ENCODE data around the gene KIF1A.
"Not testable (repeated sequence)": the region's sequence is repeated elsewhere in the genome, so short reads cannot be mapped to it uniquely, and the experiment has no call there.

The KIF1A gene

DNA sequence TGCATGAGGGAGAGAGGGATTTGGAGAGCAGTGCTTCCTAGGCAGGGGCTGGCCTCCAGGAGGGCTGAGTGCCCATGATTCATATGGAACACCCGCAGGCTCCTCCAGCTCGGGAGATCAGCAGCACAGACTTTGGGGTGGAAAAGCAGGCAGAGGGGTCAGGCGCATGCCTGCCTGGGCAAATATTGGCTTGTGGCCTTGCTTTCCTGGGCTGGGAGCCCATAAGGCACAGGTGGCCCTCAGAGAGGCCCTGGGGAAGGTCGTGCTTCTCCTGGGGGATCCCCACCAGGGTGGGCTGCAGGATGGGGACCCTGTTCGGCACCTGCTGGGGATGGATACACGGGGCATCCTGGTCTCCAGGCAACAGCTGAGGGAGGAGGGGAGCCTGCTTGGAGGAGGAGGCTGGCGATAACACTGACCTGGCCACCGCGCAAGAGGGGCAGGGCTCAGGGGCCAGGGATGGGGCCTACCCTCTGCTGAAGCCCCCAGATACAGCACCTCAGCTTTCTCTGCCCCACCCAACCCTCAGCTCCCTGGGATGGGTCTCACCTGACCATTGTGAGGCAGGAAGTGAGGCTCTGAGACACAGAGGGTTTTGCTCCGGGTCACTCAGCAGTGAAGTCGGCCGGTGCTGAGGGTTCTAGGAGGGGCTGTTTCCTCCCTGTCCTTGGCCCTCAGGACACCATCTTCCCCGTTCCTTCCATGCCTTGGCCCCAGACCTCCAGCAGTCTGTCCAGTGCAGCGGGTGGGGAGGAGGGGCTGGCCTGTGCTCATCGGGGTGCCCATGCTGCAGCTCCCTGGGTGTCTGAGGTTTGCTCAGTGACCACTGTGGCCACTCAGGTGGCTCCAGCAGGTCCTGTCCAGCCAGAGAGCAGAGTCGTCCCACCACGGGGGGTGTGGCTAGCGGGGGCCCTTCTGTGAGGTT lies 116.3 kb downstream of the KIF1A start:
- DNase-seq (ENCODE audit: low read depth, low spot score): no peak

DNA sequence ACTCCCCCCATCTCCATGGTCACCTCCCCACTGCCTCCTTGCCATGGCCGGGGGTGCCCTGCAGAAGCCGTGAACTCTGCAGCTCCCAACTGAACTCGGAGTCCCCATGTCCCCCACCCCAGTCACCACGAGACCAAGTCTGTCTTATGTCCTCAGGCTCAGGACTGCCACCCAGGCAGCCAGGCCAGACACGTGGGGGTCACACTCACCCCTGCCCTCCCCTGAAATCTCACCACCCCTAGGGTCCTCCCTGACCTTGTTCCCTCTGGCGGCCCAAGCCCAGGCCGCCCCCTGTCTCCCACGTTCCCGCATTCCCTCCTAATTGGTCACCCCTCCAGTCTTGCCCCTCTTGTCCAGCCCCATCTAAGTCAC lies 117.4 kb downstream of the KIF1A start:
- no peak for DNase-seq (ENCODE audit: low read depth, low spot score)

DNA sequence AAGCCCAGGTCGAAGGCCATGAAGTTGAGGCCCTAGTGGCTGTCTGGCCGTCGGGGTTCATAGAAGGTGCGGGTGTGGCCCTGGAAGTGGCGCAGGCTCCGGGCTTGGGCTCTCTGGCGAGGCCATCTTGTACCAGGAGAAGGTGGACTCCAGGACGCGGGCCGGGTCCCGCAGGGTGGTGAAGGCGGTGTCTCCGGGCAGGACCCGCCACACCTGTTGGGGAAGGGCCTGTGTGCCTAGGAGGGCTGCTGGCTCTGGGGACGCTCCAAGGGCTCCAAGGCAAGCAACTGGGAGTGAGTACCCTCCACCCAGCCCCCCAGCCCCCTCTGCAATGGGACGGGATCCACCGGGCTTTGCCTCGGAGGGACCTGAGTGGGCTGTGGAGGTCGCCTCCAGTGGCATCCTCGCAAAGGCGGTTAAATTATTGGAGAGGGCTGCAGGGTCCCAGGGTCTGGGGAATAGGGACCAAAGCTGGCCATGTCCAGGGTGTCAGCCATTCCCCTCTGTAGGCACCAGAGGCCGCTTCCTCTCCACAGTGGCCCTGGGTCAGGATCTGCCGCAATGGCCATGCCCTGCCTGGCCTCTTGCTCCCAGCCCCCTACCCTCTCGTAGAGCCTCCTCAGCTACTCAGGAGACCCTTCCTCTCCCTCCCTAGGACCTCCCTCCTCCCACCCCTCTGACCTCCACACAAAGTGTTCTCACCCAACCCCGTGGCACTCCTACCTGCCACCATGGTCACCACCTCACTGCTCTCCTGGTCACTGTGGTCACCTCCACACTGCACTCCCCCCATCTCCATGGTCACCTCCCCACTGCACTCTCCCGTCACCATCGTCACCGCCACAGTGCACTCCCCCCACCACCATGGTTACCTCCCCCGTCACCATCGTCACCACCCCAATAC lies 118.0 kb downstream of the KIF1A start:
- DNase-seq (ENCODE audit: low read depth, low spot score): no peak

DNA sequence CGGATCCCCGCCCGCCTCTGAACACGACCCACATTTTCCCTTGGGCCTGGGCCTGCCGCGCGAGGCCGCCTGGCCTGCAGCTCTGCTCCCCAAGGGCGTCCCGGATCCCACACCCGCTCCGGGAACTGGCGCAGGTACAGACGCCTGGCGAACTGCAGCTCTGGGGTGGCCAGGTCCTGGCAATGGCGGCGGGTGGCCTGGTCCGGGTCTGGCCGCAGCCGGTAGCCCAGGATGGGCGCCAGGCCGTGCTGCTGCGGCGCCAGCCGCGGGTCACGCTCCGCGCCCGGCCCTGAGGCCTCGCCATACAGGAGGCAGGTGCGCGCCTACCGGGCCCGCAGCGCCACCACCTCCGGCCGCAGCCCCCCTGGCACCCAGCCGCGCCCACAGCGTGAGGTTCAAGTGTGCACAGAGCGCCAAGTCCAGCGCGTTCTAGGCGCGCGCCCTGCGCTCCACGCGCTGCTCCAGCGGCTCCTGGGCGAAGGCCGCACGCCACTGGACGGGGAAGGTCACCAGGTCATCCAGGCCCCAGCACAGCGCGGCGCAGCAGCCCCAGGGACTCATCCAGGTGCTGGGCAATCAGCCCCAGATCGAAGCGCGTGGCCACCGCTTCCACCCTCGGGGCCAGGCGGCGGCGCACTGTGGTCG lies 118.8 kb downstream of the KIF1A start:
- no peak for DNase-seq (ENCODE audit: low read depth, low spot score)

DNA sequence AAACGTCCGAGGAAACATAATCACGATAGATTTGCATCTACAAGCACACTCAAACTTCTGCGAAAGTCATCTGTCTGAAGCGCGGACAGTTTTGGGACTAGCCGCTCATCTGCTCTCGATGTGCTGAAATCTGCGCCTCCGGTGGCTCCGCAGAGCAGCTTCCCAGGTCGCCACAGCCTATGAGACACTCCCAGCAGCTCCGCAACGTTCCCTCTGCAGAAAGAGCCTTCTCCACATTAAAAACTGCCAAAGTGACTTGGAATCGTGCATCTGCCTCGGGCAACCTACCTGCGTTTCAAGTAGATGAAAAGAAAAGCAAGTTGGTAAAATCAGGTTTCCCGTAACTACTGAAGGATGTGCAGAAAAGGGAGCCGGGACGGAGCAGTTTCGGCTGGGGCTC lies 119.4 kb downstream of the KIF1A start:
- DNase-seq (ENCODE audit: low read depth, low spot score): not testable (repeated sequence)

DNA sequence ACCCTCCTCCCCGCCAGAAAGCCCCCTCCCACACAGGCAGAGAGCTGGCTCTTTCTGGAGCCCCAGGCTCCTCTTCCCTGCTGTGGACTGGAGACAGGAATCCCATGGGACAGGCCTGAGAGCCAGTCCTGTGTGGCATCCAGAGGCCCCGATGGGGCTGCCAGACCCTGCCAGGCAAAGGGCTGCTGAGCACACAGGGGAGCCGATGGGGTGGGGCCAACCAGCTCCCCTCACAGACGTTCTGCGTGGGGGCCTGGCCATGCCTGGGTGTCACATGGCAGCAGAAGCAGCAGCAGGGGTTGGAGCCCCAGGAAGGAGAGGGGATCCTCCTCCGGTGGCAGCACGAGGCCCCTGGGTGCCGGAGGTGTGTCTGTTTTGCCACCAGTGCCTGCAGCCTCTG lies 120.2 kb downstream of the KIF1A start:
- DNase-seq (ENCODE audit: low read depth, low spot score): not testable (repeated sequence)

DNA sequence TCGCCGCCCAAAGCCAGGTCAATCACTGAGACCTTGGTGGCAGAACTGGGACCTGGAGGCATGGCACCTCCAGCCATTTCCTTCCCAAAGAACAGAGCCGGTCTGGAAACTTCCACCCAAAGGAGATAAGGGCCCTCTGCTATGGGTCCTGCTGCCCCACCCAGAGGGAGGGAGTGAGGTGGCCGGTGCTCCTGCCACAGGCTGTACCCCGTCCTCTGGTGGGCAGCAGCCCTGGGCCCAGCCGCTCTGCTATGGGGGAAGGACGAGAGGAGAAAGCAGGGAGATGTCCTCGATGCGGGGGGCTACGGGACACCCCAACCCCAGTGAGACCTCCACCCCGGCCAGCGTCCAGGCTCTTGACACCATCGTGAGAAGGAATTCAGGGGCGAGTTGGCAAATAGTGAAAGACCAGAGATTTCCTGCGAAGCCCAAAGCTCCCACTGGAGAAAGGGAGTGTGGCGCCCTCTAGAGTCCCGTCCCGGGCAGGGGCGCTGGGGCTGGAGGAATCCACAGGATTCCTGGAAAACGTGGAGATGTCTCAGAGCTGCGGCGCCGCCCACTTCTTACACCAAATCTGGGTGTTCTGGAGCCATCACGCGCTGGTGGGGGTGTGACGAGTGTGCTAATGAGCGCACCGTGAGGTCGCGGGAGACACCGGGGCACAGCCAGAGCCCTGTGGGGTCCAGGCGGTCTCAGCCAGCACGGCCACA lies 121.0 kb downstream of the KIF1A start:
- DNase-seq (ENCODE audit: low read depth, low spot score): not testable (repeated sequence)

DNA sequence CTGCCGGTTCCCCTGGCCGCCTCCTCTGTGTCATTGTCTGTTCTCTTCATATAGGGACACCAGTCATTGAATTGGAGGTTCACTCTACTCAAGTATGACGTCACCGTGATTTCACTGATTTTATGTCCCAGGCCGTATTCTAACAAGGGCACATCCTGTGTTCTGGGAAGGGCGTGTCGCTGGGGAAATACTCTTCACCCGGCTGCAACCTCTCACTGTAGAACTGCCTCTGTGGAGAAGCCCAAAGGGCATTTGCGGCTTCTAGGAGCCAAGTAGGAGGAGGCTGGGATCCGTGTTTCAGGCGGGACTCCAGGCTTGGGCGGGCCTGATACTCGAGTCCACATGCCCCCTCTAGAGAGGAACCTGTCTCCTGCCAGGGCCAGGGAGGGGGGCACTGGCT lies 123.5 kb downstream of the KIF1A start:
- DNase-seq (ENCODE audit: low read depth, low spot score): not testable (repeated sequence)

DNA sequence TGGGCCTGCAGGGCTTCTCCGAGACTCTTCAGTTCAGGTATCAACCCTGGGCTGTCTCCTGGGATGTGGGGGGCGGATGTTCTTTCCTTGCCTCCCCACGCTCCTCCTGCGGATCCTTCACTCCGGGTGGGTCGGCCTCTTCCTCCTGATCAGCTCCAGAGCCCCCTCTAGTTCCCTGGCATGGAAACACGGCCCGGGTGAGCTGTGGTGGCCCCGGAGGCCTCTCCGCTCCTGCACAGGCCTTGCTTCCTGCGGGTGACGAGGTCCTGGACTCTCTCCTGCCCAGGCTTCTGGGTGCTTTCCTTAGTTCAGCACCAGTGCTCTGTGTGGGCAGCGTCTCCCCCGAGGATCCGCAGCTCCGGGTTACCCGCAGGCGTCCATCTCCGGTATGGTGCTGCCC lies 124.4 kb downstream of the KIF1A start:
- DNase-seq (ENCODE audit: low read depth, low spot score): not testable (repeated sequence)

DNA sequence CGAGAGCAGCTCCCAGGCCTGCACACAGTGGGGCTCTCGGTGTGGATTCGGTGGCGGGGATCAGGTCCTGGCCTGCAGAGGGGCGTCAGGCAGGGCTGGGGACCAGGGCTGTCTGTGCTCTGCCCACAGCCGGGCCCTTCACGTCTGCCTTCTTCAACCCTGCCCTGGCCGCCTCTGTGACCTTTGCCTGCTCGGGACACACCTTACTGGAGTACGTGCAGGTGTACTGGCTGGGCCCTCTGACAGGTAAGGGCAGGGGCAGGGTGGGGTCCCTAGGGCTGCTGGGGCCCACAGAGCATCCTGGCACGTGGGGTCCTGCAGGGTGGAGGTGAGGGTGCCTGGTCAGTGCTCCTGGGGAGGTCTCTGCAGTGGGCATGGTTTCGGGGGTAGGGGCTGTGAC lies 125.7 kb downstream of the KIF1A start:
- not testable (repeated sequence) for DNase-seq (ENCODE audit: low read depth, low spot score)

DNA sequence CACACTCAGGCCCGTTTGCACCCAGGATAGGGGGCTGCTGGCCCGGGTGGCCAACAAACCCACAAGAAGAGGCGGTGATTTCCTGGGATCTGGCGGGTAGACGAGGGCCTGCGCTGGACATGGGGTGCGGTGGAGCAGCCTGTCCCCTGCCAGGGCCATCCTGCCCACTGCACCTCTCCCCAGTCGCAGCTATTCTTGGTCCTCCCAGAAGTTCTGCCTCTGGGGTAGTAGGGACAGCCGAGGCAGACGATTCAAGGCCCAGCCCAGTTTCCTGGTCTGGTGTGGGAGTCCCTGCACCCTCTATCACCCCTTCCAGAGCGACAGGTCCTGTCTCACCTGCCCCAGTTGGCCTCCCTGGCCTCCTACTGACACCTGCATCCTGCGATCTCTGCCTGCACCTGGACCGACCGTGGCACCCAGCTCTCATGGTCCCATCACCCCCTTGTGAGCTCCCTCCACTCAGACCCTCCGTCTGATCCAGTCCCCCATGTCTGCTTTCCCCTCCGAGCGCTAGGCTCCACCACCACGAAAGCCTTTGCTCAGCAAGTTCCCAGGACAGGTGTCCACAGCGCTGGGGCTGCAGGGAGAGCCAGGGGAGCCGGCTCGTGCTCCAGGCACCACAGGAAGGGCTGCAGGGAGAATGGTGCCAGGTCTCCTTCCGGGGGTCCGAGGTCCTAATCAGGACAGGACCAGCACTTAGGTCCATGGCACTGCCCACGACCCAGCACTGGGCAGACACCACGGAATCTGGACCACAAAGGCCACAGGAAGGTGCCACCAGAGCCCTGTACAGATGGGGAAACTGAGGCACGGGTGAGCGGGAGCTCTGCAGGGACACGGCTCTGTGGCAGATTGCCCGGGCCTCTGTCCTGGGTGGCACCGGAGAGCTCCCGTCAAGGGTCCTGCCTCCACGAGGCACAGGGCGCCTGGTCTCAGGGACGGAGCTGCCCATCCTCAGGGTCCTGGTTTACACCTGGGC lies 127.1 kb downstream of the KIF1A start:
- not testable (repeated sequence) for DNase-seq (ENCODE audit: low read depth, low spot score)

DNA sequence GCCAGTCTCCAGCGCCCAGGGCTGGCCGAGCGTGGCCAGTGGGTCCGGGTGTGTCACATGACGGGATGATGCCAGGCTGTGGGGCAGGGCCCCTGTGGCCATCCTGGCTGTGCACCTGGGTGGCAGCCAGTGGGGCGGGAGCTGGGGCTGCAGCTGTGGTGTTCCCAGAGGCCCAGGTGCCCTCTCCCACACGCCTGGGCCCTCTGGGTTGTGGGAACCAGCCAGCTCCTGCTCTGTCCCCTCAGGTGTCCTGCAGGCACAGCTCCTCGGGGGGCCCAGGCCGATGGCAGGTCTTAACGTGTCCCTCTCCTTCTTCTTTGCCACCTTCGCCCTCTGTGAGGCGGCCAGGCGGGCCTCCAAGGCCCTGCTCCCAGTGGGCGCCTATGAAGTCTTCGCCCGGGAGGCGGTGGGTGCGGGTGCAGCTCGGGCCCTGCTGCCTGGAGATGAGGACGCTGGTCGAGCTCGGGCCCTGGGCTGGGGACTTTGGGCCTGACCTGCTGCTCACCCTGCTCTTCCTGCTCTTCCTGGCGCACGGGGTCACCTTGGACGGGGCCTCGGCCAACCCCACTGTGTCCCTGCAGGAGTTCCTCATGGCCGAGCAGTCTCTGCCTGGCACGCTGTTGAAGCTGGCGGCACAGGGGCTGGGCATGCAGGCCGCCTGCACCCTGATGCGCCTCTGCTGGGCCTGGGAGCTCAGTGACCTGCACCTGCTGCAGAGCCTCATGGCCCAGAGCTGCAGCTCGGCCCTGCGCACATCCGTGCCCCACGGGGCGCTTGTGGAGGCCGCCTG lies 128.2 kb downstream of the KIF1A start, which contains the start of gene AQP12A:
AQP12A (plus strand) TSS at position 236 of the 790 bp plus-strand sequence; CDS start at position 284, 48 bp downstream.
- not testable (repeated sequence) for DNase-seq (ENCODE audit: low read depth, low spot score)

DNA sequence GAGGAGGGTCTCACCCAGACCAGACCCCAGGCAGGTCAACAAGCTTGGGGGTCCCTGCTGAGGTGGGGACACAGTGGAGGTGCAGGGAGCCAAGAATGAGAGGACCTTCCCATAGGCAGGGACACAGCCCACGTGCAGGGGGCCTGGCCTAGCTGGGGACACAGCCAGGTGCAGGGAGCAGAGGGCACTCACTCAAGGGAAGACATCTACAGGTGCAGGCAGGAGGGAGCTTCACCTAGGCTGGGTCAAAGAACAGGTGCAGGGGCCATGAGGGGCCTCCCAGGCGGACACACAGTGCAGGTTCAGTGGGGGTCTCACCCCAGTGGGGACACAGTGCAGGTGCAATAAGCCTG lies 129.0 kb downstream of the KIF1A start:
- DNase-seq (ENCODE audit: low read depth, low spot score): not testable (repeated sequence)

DNA sequence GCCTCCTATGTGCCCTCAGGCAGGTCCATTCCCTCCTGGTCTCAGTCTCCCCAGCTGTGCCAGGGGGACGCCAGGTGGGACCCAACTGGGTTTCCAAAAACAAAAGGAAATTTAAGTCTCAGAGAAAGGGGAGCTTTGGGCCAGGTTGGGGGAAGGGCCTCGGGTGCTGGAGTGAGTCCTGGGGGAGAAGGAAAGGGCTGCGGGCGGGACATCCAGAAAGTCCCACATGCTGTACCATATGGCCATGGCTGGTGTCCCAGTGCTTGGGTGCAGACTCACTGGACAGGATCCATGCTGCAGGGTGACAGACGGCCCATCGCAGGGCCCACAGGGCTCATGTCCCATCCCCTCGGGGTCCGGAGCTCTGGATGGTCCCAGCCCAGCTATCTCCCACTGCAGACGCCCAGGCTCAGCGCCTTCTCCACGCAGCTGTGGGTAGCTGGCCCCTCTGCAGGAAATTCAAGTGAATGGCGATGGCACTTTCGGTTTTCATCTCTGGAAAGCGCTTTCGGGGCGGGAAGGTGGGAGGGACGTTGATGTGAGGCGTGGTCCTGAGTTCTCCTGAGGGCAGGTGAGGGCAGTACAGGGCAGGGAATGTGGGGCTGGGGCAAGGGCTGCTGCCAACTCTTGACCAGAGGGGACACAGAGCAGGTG lies 129.5 kb downstream of the KIF1A start:
- DNase-seq (ENCODE audit: low read depth, low spot score): not testable (repeated sequence)

DNA sequence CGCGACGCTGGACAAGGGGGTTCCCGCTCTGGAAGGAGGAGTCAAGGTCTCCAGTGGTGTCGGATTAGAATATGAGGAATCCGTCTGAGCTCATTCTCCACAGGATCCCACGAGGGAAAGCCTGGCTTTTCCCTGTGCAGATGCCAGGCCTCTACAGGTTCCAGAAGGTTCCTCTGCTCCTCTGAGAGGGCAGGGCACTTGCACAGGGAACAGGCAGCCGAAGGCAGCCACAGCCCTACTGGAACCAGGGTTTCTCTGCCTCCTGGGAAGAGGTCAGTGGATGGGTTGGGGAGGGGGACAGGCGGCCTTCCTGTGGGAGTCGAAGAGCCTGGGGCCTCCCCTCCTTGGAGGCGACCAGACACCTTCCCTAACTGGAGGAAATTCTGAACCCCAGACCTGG lies 130.0 kb downstream of the KIF1A start:
- DNase-seq (ENCODE audit: low read depth, low spot score): no peak

DNA sequence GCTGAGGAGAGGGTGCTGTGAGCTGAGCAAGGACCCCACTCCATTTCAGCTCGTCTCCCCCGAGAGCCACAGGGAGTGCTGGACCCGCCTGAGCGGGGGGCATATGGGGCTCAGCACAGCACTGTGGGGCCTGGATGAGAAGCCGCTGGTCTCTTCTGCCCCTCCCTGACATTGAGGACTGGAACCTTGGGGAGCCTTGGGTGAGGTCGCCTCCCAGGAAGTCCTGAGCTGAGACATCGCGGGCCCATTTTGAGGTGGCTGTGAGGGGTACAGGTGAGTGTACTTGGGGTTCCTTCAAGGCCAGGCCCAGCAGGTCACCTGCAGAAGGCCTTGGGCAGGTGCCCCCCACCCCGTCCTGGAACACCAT lies 131.5 kb downstream of the KIF1A start:
- DNase-seq (ENCODE audit: low read depth, low spot score): no peak

DNA sequence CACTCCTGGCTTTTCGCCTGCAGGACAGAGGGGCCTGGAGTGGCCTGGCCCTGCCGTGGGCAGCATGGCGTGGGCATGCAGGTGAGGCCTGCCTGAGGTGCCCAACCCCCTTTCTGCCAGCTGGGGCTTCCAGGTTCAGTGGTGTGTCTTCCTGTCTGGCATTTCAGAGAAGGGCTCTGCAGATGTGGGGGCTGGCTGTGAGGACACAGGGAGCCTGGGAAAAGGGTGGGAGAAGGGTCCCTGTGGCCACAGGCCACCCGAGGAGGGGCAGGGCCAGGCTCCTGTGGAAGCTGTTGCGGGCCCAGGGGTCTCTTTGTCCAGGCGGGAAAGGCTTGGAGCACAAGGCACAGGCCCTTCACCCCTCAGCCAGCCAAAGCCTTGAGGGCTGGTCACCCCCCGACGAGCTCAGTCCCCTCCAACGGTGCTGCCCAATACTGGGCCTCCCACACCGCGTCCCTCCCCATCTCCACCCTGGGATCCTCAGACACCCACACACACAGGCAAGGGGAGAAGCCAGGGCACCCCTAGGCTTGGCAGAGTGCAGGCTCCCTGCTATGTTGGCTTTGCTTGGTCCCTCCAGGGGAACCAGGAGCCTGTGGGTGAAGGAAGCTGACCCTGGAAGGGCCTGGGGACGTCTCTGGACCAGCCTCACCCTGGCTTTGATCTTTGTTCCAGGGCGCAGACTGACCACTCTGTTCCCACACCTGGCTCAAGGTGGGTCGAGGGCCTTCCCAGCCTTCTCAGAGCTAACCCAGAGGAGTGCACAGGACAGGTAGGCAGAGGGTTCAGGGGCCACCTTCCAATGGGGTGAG lies 132.1 kb downstream of the KIF1A start:
- no peak for DNase-seq (ENCODE audit: low read depth, low spot score)

Measured in activated naive CD8-positive, alpha-beta T cell treated with anti-CD3 and anti-CD28 coated beads, Interleukin-2, amount 50 U/mL, for 16 hours (primary cell).